K562 (cell line): Measurements from ENCODE around the gene SPCS3. TPM values are rescaled to one million over a fixed set of nuclear protein-coding genes. Genes with fewer than 3 reads are reported as not detected.

Experiments
- ATAC-seq: fragments of 200-7000 bp; cut with Tn5 transposase; 3 replicates; pipeline ENCODE4 v1.9.1; 2020; ENCODE audit warnings: moderate library complexity
- BruUV-seq: library from RNA; stranded (reverse); fragments of 400-500 nt; replicated peaks from 2 replicates; lab custom pipeline; 2021; lab: Mats Ljungman, UMichigan
- CTCF ChIA-PET: fragments of 300-600 bp; formaldehyde crosslinking; extraction: SDS; loops from one replicate; lab custom pipeline; 2021; ENCODE audit warnings: low intra/inter-chr PET ratio; lab: Yijun Ruan, JAX
- POLR2A ChIA-PET: fragments of 300-600, 350-650 bp; sonication (Branson Sonifier 250); formaldehyde crosslinking; extraction: SDS; loops from one replicate; lab custom pipeline; 2021; ENCODE audit warnings: antibody characterized with exemption, inconsistent platforms; lab: Yijun Ruan, JAX
- DNase-seq, 4 experiments: peaks; one replicate each; pipeline versions ENCODE4 v3.0.0 to v3.0.0-alpha.2; 2011 to 2018; ENCODE audit warnings: low spot score in 3 of 4, mixed read lengths in 3 of 4; ENCODE audit errors: extremely low read depth in 1 of 4
- FAIRE-seq: peaks from 2 replicates; lab custom pipeline; 2011; peaks lifted over from hg19 to GRCh38; lab: Jason Lieb, UNC
- H2AFZ ChIP-seq: 2 replicates; pipeline ENCODE4 v1.6.0; 2011; ENCODE audit warnings: low read depth, low read length, control low read depth, inconsistent platforms
- H3K27ac ChIP-seq: fragments of 200-600 bp; 3 replicates; pipeline ENCODE4 v1.8.0; 2011; ENCODE audit warnings: low read depth, mild to moderate bottlenecking, control low read depth, inconsistent platforms, low read length, moderate library complexity, mixed read lengths; ENCODE audit errors: extremely low read depth
- H3K27me3 ChIP-seq, 2 experiments: fragments of 300-600 bp in 1 of 2; 2 replicates in 1 of 2; 3 replicates in 1 of 2; pipeline versions ENCODE4 v1.6.0 to v1.8.0; 2011; ENCODE audit warnings: inconsistent platforms in 2 of 2, low read length in 2 of 2, mild to moderate bottlenecking in 1 of 2, mixed read lengths in 1 of 2, moderate library complexity in 1 of 2; ENCODE audit not compliant: control insufficient read depth in 2 of 2, insufficient read depth in 2 of 2
- H3K36me3 ChIP-seq: fragments of 300-600 bp; 3 replicates; pipeline ENCODE4 v1.8.0; 2011; ENCODE audit warnings: mild to moderate bottlenecking, low read length, inconsistent platforms; ENCODE audit not compliant: control insufficient read depth, insufficient read depth
- H3K4me1 ChIP-seq, 2 experiments: fragments of 200-600 bp in 1 of 2; replicated peaks in 1 of 2; 2 replicates in 1 of 2; 3 replicates in 1 of 2; pipeline versions ENCODE4 v1.5.1 to v1.8.0; 2011; ENCODE audit warnings: inconsistent platforms in 2 of 2, low read length in 2 of 2, mild to moderate bottlenecking in 1 of 2, mixed read lengths in 1 of 2, moderate library complexity in 1 of 2; ENCODE audit not compliant: control insufficient read depth in 2 of 2, insufficient read depth in 2 of 2
- H3K4me2 ChIP-seq: 2 replicates; pipeline ENCODE4 v1.6.1; 2011; ENCODE audit warnings: low read length, control low read depth, inconsistent platforms, mixed read lengths; ENCODE audit not compliant: insufficient read depth
- H3K4me3 ChIP-seq: fragments of 200-600 bp; sonication (generic), shearing (Covaris generic); 2 replicates; pipeline ENCODE4 v1.5.1; 2016; ENCODE audit warnings: control low read depth, inconsistent platforms
- H3K79me2 ChIP-seq: fragments of 200-600 bp; 3 replicates; pipeline ENCODE4 v1.8.0; 2011; ENCODE audit warnings: low read length, inconsistent platforms; ENCODE audit not compliant: control insufficient read depth, insufficient read depth
- H3K9ac ChIP-seq, 2 experiments: 2 replicates each; pipeline versions ENCODE4 v1.6.0 to v1.6.1; 2011; ENCODE audit warnings: low read depth in 2 of 2, low read length in 2 of 2, control low read depth in 1 of 2, inconsistent platforms in 1 of 2, mild to moderate bottlenecking in 1 of 2, mixed read lengths in 1 of 2; ENCODE audit not compliant: insufficient read depth in 1 of 2
- H3K9me1 ChIP-seq: one replicate; pipeline ENCODE4 v1.6.0; 2011; ENCODE audit warnings: inconsistent platforms, mild to moderate bottlenecking, low read length, moderate library complexity; ENCODE audit not compliant: control insufficient read depth, insufficient read depth
- H3K9me3 ChIP-seq: replicated peaks from 2 replicates; pipeline ENCODE4 v1.5.1; 2011; ENCODE audit warnings: low read depth, low read length, inconsistent platforms; ENCODE audit not compliant: control insufficient read depth, insufficient read depth
- H4K20me1 ChIP-seq: replicated peaks from 2 replicates; pipeline ENCODE4 v1.6.1; 2011; ENCODE audit warnings: low read length, inconsistent platforms, mixed read lengths; ENCODE audit not compliant: control insufficient read depth, insufficient read depth
- ARID4B ChIP-seq: sonication (generic); formaldehyde crosslinking; IDR thresholded peaks from 2 replicates; pipeline ENCODE4 v1.8.0; 2022; ENCODE audit warnings: mild to moderate bottlenecking, missing genetic modification reagents
- BMI1 ChIP-seq: fragments of 150-350 bp; IDR thresholded peaks from 2 replicates; pipeline ENCODE4 v1.6.1; 2014; ENCODE audit warnings: low read length
- FOXJ2 ChIP-seq: fragments of 200-800 bp; sonication (Bioruptor generic); IDR thresholded peaks from 2 replicates; pipeline ENCODE4 v1.6.1; 2016; ENCODE audit warnings: missing genetic modification characterization, missing compliant biosample characterization
- MEIS2 ChIP-seq: fragments of 450-650 bp; IDR thresholded peaks from 2 replicates; pipeline ENCODE4 v1.6.1; 2014; ENCODE audit warnings: mild to moderate bottlenecking; ENCODE audit not compliant: partially characterized antibody
- ZBTB49 ChIP-seq: sonication (generic); formaldehyde crosslinking; IDR thresholded peaks from 2 replicates; pipeline ENCODE4 v1.8.0; 2022; ENCODE audit warnings: missing genetic modification reagents, mild to moderate bottlenecking, borderline replicate concordance
- WGBS: fragments of 100-300 bp; shearing (Covaris generic); methylation state at CpG from one replicate; pipeline ENCODE4 v1.1.6; 2016; ENCODE audit warnings: low coverage, mixed read lengths; ENCODE audit not compliant: insufficient coverage; ENCODE audit errors: missing lambda C conversion rate; 5-methylcytosine and 5-hydroxymethylcytosine counted together
- in situ Hi-C: fragments of 300-500 bp; cut with MboI; formaldehyde crosslinking; loops from 4 replicates; pipeline ENCODE4 v1.15.0; 2018; ENCODE audit warnings: inconsistent platforms, mixed read lengths
- intact Hi-C: fragments of 100-400 bp; cut with micrococcal nuclease; formaldehyde crosslinking; loops from 2 replicates; pipeline ENCODE4 v1.14.2; 2022
- polyA plus RNA-seq, 8 experiments: library from polyadenylated mRNA; depleted of rRNA in 4 of 8; stranded (reverse) in 5 of 8; unstranded in 3 of 8; fragments of >200 nt; fragmentation: Nextera tagmentation in 2 of 8; fragmentation: Illumina TruSeq in 1 of 8; extraction: Ambion mirVana in 2 of 8; extraction: Trizol in 1 of 8; gene quantifications; 2 replicates each; pipeline versions ENCODE4 v1.2.1 to v1.2.3, GENCODE V29; 2011 to 2014; ENCODE audit warnings: inconsistent platforms in 1 of 8, missing spikeins in 1 of 8
- total RNA-seq, 7 experiments: library from RNA; depleted of rRNA in 6 of 7; stranded (reverse); fragments of >200 nt in 6 of 7; fragmentation: Illumina TruSeq in 2 of 7; extraction: Trizol in 2 of 7; gene quantifications; 2 replicates each; pipeline versions ENCODE4 v1.2.1 to v1.2.3, GENCODE V29; 2011 to 2021; ENCODE audit warnings: low replicate concordance in 1 of 7

SPCS3 gene
- total and polyA plus RNA-seq, 9 of the 15 experiments (the other 6 are each of a cell fraction or from before 2014, with no cell fraction given), result 64.6 to 196 (median 85.4) TPM

- intact Hi-C loops, result no loop called here
- H3K9me3 ChIP-seq, result no peaks in the 10 kb centered on the region
- FAIRE-seq, result no peak
- WGBS, result 2% methylated on average over 3 of the region's 3 CpGs
- DNase-seq, result no peak
- TF ChIP-seq MEIS2, result no peak
- no peak for TF ChIP-seq ARID4B (CRISPR knock-in tag)
- no peak for TF ChIP-seq BMI1
- no peak for TF ChIP-seq FOXJ2 (tag)
- TF ChIP-seq ZBTB49 (CRISPR knock-in tag), result no peak
- H2AFZ ChIP-seq, result no peak overlapping the region
- BruUV-seq, result no TSS peak
- no peak overlapping the region for H3K4me3 ChIP-seq
- no peak overlapping the region for H3K9ac ChIP-seq
- in situ Hi-C loops, result no loop called here
- no peak overlapping the region for H3K27ac ChIP-seq
- H3K36me3 ChIP-seq, result no peaks in the 10 kb centered on the region
- no peaks in the 10 kb centered on the region for H3K9me1 ChIP-seq
- H4K20me1 ChIP-seq, result no peaks in the 10 kb centered on the region
- no peaks in the 10 kb centered on the region for H3K79me2 ChIP-seq
- no peak for ATAC-seq
- H3K27me3 ChIP-seq, result no peaks in the 10 kb centered on the region
- POLR2A ChIA-PET, result no interaction called here
- H3K4me1 ChIP-seq, result no peaks in the 10 kb centered on the region
- CTCF ChIA-PET, result interaction anchor here (0.6 kb wide), 1 partner anchor 7 kb away, joined by 4 read pairs; no protein-coding TSS in a partner anchor
- H3K4me2 ChIP-seq, result no peak overlapping the region
Measured at GRCh38 chr4:176358083-176358469, 38.3 kb downstream of the SPCS3 start.
